Uterus (tissue), 4 donors: Measurements from ENCODE around the gene SYT11. TPM values are rescaled to one million over a fixed set of nuclear protein-coding genes. Genes with fewer than 3 reads are reported as not detected.
"Not testable (repeated sequence)": the region's sequence is repeated elsewhere in the genome, so short reads cannot be mapped to it uniquely, and the experiment has no call there.

Experiments used
- DNase-seq, 2 donors: peaks; one replicate each; pipeline ENCODE4 v3.0.0-alpha.2; 2019 to 2020
- H3K27ac ChIP-seq, 2 donors: fragments of 200-600 bp; sonication (generic); 1 replicate in 1 of 2; 2 replicates in 1 of 2; pipeline ENCODE4 v1.5.1; 2016 to 2018
- H3K27me3 ChIP-seq, 2 donors: fragments of 200-600 bp; sonication (generic); one replicate each; pipeline ENCODE4 v1.5.1; 2018 to 2019; ENCODE audit warnings: control low read depth in 1 of 2
- H3K36me3 ChIP-seq, 2 donors: fragments of 200-600 bp; sonication (generic); one replicate each; pipeline ENCODE4 v1.5.1; 2019; ENCODE audit warnings: control low read depth in 1 of 2
- H3K4me1 ChIP-seq, 2 donors: fragments of 200-600 bp; sonication (generic); one replicate each; pipeline ENCODE4 v1.5.1; 2018 to 2019; ENCODE audit warnings: control low read depth in 1 of 2
- H3K4me3 ChIP-seq, 2 donors: fragments of 200-600 bp; sonication (generic); 1 replicate in 1 of 2; 2 replicates in 1 of 2; pipeline ENCODE4 v1.5.1; 2018 to 2019; ENCODE audit warnings: mild to moderate bottlenecking in 1 of 2
- H3K9me3 ChIP-seq, 2 donors: fragments of 200-600 bp; sonication (generic); one replicate each; pipeline ENCODE4 v1.5.1; 2019; ENCODE audit warnings: control low read depth in 1 of 2
- CTCF ChIP-seq, 4 experiments: fragments of 200-600 bp in 2 of 4; fragments of 450-650 bp in 2 of 4; sonication (generic) in 2 of 4; IDR thresholded peaks; one replicate each; pipeline ENCODE4 v1.5.1; 2016 to 2019; ENCODE audit warnings: antibody characterized with exemption in 4 of 4, mild to moderate bottlenecking in 2 of 4, moderate library complexity in 1 of 4
- POLR2A ChIP-seq, 2 donors: fragments of 450-650 bp; IDR thresholded peaks; one replicate each; pipeline ENCODE4 v1.6.1; 2016; ENCODE audit warnings: antibody characterized with exemption in 2 of 2, mild to moderate bottlenecking in 1 of 2, moderate library complexity in 1 of 2
- intact Hi-C: fragments of 100-400 bp; cut with DNase I; formaldehyde crosslinking; loops from one replicate; pipeline ENCODE4 v1.15.1; 2023; ENCODE audit warnings: low total_unique reads
- total RNA-seq, 4 donors: library from RNA; depleted of rRNA in 3 of 4; stranded (reverse); fragments of >200 nt in 3 of 4; gene quantifications; one replicate each; pipeline versions ENCODE4 v1.1.0 to v1.2.4, GENCODE V29; 2014 to 2023
- donor health status: DM: yes; HTN: yes; CAD: no.

Gene SYT11
- total RNA-seq, 4 donors from 2014 or later, result 12.8 to 70.5 (median 24.3) TPM

GRCh38 chr1:155918660-155919059, 59.3 kb downstream of the SYT11 start:
- Histone ChIP-seq H3K36me3 (no peaks in the 10 kb centered on the region), H3K4me3 (no peak overlapping the region), H3K27me3 (no peaks in the 10 kb centered on the region), H3K4me1 (no peaks in the 10 kb centered on the region), H3K27ac (no peak overlapping the region), H3K9me3 (no peaks in the 10 kb centered on the region)
- no peak for TF ChIP-seq POLR2A (IDR thresholded peaks at IDR 0.05)
- TF ChIP-seq CTCF (IDR thresholded peaks at IDR 0.05), result no peak
- intact Hi-C loops, result no loop called here
- no peak for DNase-seq

- Histone ChIP-seq H3K27me3 (no peaks in the 10 kb centered on the region), H3K4me3 (no peak overlapping the region), H3K9me3 (no peaks in the 10 kb centered on the region), H3K27ac (no peak overlapping the region), H3K4me1 (no peaks in the 10 kb centered on the region), H3K36me3 (no peaks in the 10 kb centered on the region)
- intact Hi-C loops, result no loop called here
- TF ChIP-seq CTCF (IDR thresholded peaks at IDR 0.05) (no peak), POLR2A (IDR thresholded peaks at IDR 0.05) (no peak)
- DNase-seq, result no peak
Observed at GRCh38 chr1:155919801-155920200, 60.4 kb downstream of the SYT11 start.

- DNase-seq, result no peak
- Histone ChIP-seq H3K27me3 (no peaks in the 10 kb centered on the region), H3K36me3 (no peaks in the 10 kb centered on the region), H3K4me1 (no peaks in the 10 kb centered on the region), H3K27ac (no peak overlapping the region), H3K9me3 (no peaks in the 10 kb centered on the region), H3K4me3 (no peak overlapping the region)
- intact Hi-C loops, result no loop called here
- TF ChIP-seq CTCF (IDR thresholded peaks at IDR 0.05), result no peak
Observed at GRCh38 chr1:155920717-155921116, 61.4 kb downstream of the SYT11 start.

GRCh38 chr1:155925506-155925905, 66.1 kb downstream of the SYT11 start:
- intact Hi-C loops, result no loop called here
- Histone ChIP-seq H3K4me1 (peaks cover 0 to 3% of the 10 kb centered on the region in 2 donors), H3K9me3 (no peaks in the 10 kb centered on the region), H3K4me3 (no peak overlapping the region), H3K27me3 (no peaks in the 10 kb centered on the region), H3K36me3 (no peaks in the 10 kb centered on the region), H3K27ac (no peak overlapping the region)
- TF ChIP-seq CTCF (IDR thresholded peaks at IDR 0.05) (no peak), POLR2A (IDR thresholded peaks at IDR 0.05) (no peak)
- DNase-seq, result no peak

GRCh38 chr1:155929057-155929456, 69.7 kb downstream of the SYT11 start:
- Histone ChIP-seq H3K4me3 (no peak overlapping the region), H3K4me1 (peaks cover 17 to 28% of the 10 kb centered on the region in 2 donors), H3K27ac (no peak overlapping the region), H3K9me3 (no peaks in the 10 kb centered on the region), H3K27me3 (no peaks in the 10 kb centered on the region), H3K36me3 (no peaks in the 10 kb centered on the region)
- TF ChIP-seq POLR2A (IDR thresholded peaks at IDR 0.05) (no peak), CTCF (IDR thresholded peaks at IDR 0.05) (no peak)
- intact Hi-C loops, result no loop called here
- DNase-seq, result no peak

GRCh38 chr1:155930725-155931124, 71.4 kb downstream of the SYT11 start:
- H3K27ac ChIP-seq, H3K4me3 ChIP-seq, H3K9me3 ChIP-seq, intact Hi-C loops, H3K36me3 ChIP-seq, H3K27me3 ChIP-seq, DNase-seq: not testable (repeated sequence)
- H3K4me1 ChIP-seq, result peaks cover 17 to 28% of the 10 kb centered on the region in 2 donors
